ENCODE results near the gene CCDC106.

Gene CCDC106

GRCh38 chr19:55690109-55690768, 42.2 kb downstream of the CCDC106 start:
- no peak overlapping the region for H3K4me3 ChIP-seq
- TF ChIP-seq, protein P1, sequence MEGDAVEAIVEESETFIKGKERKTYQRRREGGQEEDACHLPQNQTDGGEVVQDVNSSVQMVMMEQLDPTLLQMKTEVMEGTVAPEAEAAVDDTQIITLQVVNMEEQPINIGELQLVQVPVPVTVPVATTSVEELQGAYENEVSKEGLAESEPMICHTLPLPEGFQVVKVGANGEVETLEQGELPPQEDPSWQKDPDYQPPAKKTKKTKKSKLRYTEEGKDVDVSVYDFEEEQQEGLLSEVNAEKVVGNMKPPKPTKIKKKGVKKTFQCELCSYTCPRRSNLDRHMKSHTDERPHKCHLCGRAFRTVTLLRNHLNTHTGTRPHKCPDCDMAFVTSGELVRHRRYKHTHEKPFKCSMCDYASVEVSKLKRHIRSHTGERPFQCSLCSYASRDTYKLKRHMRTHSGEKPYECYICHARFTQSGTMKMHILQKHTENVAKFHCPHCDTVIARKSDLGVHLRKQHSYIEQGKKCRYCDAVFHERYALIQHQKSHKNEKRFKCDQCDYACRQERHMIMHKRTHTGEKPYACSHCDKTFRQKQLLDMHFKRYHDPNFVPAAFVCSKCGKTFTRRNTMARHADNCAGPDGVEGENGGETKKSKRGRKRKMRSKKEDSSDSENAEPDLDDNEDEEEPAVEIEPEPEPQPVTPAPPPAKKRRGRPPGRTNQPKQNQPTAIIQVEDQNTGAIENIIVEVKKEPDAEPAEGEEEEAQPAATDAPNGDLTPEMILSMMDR (IDR thresholded peaks at IDR 0.05), result no peak
- DNase-seq (ENCODE audit: low spot score), result no peak

DNA sequence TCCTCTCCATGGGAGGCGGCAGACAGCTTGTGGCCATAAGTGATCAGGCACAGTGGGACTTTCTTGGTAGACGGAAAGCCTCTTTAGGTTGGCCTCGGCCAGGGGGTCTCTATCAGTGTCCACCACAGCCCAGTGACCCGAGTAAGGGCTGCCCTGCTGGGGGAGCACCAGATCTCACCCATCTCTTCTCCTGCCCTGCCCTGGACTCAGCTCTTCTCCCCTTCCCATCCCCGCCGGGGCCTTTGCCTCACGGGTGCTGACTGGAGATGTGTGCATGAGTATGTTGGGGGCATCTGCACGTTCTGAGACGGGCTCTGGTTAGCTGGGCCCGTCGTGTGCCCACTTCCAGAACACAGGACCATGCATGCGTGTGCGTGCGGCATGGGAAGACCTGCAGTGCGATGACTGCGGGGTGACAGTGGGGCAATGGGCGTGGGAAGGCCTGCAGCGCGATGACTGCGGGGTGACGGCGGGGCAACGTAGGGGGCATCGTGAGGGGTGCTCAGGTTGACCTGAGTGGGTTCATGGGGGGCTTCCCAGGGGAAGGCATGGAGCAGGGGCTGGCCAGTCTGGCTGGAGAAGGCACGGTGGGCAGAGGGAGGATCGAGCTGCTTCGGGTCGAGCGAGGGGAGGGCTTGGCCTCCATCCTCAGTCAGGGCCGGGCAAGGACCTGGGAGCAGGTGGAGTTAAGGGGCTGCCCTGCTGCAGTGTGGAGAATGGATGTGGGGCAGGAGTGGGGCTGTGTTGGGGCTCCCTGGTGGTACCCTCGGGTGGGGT, 42.9 kb downstream of the CCDC106 start:
- no peak for DNase-seq (ENCODE audit: low spot score)
- H3K4me3 ChIP-seq, result no peak overlapping the region
- TF ChIP-seq, protein P1 (IDR thresholded peaks at IDR 0.05), result no peak
- no peak overlapping the region for H3K27ac ChIP-seq

More at GRCh38 chr19:55690109-55690768, 42.2 kb downstream of the CCDC106 start:
- H3K27ac ChIP-seq, result no peak overlapping the region

DNA sequence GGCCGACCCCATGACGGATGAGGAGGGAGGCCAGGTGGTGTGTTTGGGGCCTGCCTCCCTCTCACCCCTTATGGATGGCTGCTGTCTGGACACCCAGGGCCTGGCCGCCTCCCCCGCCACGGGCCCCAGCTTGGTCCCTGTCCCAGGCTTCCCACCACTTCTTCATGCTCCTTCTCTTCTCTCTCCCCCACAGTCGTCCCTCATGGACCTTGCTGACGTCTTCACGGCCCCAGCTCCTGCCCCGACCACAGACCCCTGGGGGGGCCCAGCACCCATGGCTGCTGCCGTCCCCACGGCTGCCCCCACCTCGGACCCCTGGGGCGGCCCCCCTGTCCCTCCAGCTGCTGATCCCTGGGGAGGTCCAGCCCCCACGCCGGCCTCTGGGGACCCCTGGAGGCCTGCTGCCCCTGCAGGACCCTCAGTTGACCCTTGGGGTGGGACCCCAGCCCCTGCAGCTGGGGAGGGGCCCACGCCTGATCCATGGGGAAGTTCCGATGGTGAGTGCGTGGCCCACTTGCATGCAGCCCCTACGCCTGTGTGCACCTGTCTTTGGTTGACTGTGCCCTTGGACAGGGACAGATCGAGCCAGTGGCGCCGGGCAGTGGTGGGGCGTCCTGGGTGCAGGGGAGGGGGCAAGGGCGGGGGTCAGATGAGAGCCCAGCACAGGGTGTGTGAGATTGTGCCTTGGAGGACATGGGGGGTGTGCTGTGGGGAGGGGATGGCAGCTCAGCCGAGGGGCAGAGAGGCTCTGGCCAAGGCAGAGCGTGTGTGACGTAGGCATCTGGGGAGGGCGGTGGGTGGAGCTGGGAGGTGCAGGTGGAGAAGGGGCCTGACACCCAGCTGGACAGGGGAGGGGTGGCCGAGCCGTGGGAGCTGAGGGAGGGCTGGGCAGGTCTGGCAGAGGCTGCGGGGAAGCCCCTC, 43.8 kb downstream of the CCDC106 start:
- no peak overlapping the region for H3K4me3 ChIP-seq

DNA sequence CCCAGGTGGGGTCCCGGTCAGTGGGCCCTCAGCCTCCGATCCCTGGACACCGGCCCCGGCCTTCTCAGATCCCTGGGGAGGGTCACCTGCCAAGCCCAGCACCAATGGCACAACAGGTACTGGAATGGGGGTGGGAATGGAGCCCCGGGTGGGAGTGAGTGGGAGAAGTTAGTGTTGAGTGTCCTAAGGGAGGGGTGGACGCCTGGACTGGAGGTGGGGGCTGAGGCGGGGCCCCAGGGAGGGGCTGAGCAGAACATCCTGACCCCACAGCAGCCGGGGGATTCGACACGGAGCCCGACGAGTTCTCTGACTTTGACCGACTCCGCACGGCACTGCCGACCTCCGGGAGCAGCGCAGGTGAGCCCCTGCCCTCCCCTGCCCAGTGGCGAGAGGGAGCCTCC, 44.7 kb downstream of the CCDC106 start:
- TF ChIP-seq, protein P1 (IDR thresholded peaks at IDR 0.05), result no peak
- no peak overlapping the region for H3K4me3 ChIP-seq
- DNase-seq (ENCODE audit: low spot score), result no peak

More for the DNA sequence above, 43.8 kb downstream of the CCDC106 start:
- TF ChIP-seq, protein P1 (IDR thresholded peaks at IDR 0.05), result no peak
- H3K27ac ChIP-seq, result no peak overlapping the region
- DNase-seq (ENCODE audit: low spot score), result no peak

DNA sequence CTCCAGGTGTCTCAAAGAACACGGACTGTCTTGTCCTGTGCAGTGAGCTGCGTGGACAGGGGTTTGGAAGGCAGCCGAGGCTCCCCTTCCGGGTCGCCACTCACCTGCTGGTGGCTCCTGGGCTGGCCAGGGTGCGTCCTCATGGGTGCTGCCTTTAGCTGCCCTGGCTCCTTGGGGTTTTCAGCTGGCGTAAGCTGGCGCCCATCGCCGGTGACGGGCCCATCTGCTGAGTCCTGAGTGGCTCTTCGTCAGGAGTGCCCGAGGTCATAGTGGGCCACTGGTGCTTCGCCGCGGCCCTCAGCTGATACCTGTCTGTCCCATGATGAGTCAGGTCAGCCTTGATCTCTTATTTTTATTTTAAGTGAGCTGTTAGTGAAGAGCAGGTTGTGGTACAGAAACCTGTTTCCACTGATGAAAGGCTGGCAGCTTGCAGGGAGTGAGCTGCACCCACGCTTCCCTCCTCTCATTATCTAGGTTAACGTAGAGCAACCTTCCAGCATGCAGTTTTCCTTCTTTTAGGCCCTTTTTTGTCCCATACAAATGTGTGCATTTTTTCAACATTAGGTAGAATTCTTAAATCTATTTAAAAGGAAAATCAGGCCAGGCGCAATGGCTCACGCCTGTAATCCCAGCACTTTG, 45.4 kb downstream of the CCDC106 start:
- Histone ChIP-seq H3K4me3 (no peak overlapping the region), H3K27ac (no peak overlapping the region)
- TF ChIP-seq, protein P1 (IDR thresholded peaks at IDR 0.05), result no peak
- no peak for DNase-seq (ENCODE audit: low spot score)

More for the DNA sequence above, 44.7 kb downstream of the CCDC106 start:
- no peak overlapping the region for H3K27ac ChIP-seq

GRCh38 chr19:55694241-55694655, 46.2 kb downstream of the CCDC106 start:
- no peak for DNase-seq (ENCODE audit: low spot score)

More at GRCh38 chr19:55694241-55694655, 46.2 kb downstream of the CCDC106 start:
- no peak overlapping the region for H3K27ac ChIP-seq
- TF ChIP-seq, protein P1 (IDR thresholded peaks at IDR 0.05), result no peak
- no peak overlapping the region for H3K4me3 ChIP-seq

Data from coronary artery (tissue), 2 donors.